Gastrocnemius medialis (tissue), 4 donors: ENCODE results near the gene MOB3B.

Source experiments
- POLR2A ChIP-seq, 2 donors: fragments of 450-650 bp; IDR thresholded peaks; one replicate each; pipeline ENCODE4 v1.6.1; 2017; ENCODE audit warnings: antibody characterized with exemption in 2 of 2, mild to moderate bottlenecking in 2 of 2, moderate library complexity in 2 of 2
- TF ChIP-seq, protein P1 (sequence below), 5 experiments: fragments of 450-650 bp in 3 of 5; fragments of 200-600 bp in 2 of 5; sonication (generic) in 2 of 5; IDR thresholded peaks in 4 of 5; conservative IDR thresholded peaks in 1 of 5; 1 replicate in 4 of 5; 2 replicates in 1 of 5; pipeline ENCODE4 v1.5.1; 2016 to 2019; ENCODE audit warnings: antibody characterized with exemption in 5 of 5, mild to moderate bottlenecking in 3 of 5, moderate library complexity in 3 of 5

DNA sequence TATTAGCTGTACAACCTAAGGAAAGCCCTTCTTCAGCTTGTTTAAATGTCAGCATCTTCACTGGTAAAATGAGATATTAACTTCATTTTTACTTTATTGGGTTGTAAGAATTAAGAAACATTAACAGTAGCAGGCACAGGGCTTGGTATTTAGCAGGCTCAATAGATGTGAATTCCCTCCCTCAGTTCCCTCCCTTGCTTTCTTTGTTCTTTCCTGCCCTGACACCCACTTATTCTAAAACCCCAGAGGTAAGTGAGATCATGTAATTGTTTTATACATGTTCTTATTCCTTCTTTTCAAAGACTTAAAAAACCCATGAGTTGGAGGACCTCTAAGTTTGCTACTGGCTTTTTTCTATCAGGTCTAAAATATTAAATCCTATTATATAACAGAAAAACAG lies 78.9 kb downstream of the MOB3B start:
- TF ChIP-seq, protein P1, sequence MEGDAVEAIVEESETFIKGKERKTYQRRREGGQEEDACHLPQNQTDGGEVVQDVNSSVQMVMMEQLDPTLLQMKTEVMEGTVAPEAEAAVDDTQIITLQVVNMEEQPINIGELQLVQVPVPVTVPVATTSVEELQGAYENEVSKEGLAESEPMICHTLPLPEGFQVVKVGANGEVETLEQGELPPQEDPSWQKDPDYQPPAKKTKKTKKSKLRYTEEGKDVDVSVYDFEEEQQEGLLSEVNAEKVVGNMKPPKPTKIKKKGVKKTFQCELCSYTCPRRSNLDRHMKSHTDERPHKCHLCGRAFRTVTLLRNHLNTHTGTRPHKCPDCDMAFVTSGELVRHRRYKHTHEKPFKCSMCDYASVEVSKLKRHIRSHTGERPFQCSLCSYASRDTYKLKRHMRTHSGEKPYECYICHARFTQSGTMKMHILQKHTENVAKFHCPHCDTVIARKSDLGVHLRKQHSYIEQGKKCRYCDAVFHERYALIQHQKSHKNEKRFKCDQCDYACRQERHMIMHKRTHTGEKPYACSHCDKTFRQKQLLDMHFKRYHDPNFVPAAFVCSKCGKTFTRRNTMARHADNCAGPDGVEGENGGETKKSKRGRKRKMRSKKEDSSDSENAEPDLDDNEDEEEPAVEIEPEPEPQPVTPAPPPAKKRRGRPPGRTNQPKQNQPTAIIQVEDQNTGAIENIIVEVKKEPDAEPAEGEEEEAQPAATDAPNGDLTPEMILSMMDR (IDR thresholded peaks at IDR 0.05 in 4 of 5, conservative IDR thresholded peaks at IDR 0.05 in 1 of 5) = no peak
- TF ChIP-seq POLR2A (IDR thresholded peaks at IDR 0.05) = no peak
